HG02884 (cell line): ENCODE measurements around the gene PXMP4.

Experiments
- ATAC-seq: cut with Tn5 transposase; IDR thresholded peaks from one replicate; pipeline ENCODE4 v1.9.1; 2021; ENCODE audit warnings: mild to moderate bottlenecking, moderate library complexity; ENCODE audit not compliant: unreplicated experiment

Gene PXMP4

DNA sequence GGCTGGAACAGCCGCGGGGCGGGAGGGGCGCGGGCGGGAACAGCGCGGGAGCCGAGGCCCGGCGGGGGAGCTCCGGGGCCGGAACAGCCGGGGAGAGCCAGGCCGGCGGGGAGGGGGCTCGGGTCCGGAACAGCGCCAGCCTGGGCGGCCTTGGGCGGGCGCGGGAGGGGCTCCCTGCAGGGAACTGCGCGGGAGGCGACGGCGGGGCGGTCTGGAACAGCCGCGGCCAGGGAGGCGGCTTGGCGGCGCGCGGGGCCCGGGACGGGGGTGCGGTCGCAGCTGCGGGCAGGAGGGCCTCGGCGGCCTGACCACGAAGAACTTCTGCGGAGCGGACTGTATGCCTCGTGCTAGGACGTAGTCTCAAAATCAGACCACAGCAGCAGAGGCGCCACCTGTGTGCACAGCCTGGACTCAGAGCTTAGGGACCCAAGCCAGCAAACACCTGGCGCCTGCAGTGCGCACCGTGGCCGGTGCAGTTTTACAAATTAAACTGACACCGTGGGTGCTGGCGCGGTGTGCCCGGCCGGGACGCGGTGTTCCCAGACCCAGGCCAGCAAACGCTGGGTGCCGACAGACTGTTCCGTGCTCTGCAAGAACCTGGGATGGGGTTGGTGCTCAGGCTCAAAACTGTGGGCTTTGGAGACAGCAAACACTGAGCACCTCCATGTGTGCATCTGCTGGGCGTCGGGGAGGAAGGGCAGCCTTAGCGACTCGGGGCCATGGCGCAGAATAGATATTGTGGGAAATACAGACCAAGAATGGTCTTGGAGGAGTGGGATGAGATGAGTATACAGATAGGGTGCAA lies 12.3 kb upstream of the PXMP4 start:
- ATAC-seq, result peak; percentile 47

DNA sequence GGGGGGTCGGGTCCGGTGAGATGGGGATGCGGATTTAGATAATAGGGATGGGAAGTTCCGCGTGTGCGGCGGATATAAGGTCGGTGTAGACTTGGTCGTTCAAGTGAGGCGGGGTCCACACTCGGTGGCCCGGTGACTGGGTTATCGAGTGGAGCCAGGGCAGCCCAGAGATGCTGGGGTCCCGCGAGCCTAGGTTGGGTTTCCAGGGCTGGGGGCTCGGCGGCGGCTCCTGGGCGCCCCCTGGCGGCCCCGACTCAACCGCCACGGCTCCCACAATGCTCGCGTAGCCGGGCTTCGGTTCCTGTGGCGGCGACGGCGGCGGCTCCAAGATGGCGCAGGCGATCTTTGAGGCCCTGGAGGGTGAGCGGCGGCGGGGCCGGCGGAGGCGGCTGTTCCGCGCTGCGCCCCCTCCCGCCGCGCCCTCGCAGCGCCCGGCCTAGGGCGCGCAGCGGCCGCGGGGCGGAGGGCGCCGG lies 11.6 kb upstream of the PXMP4 start, which contains the start of gene ZNF341:
TSS of gene ZNF341 (plus strand) at position 304 of the 473 bp plus-strand sequence. CDS start at position 330, 26 bp downstream.
- peak; percentile 72 for ATAC-seq

DNA sequence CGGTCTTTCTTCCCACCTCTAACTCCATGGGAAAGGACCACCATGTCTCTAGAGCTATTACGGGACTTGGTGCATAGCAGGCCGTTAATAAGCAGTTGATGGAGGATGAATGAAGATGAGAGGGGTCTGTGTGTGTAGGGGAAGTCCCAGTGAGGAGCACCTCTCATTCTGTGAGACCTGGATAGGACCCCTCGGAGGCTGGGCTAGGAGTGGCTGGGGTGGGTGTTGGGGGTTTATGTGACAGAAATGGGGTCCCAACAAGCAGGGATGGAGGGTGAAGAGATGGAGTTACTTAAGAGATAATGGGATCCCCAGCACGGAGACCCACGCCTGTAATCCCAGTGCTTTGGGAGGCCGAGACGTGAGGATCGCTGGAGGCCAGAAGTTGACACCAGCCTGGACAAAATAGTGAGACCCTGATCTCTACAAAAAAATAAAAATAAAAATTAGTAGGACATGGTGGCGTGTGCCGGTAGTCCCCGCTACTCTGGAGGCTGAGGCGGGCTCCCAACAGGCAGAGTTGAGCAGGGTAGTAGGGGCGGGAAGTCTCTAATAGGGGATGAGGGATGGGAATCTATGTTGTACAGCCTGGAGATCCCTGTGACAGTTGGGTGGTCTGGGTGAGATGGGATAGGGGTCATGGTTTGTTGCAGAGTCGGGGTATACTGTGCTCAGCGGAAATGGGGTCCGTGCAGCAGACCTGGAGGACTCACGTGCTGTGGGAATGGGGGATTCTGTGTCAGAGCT lies 11.0 kb upstream of the PXMP4 start:
- ATAC-seq, result no peak

DNA sequence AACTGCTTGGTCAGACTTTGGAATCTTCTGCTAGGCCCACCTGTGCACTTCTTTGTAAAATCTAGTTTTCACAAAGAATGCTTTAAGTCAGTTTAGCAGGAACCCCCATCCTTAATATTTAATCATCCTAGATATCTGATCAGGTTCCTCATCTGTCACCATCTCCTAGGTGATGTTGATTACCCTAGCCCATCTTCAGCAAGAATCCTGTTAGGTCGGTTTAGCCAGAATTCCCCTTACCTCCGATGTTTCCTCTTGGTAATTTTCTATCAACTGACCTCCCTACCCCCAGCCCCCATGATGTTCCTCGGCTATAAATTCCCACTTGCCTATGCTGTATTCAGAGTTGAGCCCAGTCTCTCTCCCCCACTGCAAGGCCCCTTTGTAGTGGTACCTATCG lies 9.0 kb upstream of the PXMP4 start:
- no peak for ATAC-seq

DNA sequence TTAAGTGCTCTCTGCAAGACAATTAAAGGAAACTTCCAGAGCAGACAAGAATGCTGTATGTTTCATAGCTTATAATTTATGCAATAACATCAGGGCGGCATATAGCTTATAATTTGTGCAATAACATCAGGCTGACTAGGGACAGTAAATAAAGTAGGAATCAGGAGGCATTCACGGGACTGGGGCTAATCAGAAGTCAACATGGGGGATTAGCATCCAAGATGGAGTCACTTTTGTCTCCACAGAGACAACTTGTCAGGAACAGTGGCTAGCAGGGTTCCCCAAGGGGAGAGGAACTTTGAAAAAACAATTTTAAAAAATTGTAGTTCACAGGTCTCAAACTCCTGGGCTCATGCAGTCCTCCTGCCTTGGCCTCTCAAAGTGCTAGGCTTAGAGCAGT lies 8.4 kb upstream of the PXMP4 start:
- no peak for ATAC-seq

DNA sequence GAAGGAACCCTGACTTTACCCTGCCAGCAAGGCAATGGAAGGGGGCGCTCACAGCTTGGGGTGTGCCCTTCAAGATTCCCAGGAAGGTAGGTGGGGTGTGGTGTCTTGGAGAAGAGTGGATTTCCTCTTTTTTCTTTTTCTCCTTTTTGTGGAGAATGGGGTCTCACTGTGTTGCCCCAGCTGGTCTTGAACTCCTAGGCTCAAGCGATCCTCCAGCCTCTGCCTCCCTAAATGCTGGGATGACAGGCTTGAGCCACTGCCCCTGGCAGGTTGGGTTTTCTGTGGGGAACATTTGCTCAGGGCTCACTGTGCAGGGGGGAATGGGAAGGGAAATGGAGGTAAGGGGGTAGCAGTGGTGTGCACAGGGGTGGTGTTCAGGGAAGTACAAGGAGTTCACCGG lies 7.7 kb upstream of the PXMP4 start:
- ATAC-seq, result no peak

DNA sequence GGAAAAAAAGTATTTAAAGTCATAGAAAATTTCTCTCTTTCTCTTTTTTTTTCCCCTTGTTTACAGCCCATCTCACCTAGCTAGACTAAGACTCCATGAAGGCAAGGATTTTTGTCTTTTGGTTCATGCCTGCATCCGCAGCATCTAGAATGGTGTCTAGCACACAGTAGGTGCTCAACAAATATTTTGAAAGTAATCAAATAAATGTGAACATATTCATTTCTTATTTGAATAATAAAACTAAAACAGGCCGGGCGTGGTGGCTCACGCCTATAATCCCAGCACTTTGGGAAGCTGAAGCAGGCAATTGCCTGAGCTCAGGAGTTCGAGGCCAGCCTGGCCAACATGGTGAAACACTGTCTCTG lies 7.0 kb upstream of the PXMP4 start:
- ATAC-seq, result no peak

DNA sequence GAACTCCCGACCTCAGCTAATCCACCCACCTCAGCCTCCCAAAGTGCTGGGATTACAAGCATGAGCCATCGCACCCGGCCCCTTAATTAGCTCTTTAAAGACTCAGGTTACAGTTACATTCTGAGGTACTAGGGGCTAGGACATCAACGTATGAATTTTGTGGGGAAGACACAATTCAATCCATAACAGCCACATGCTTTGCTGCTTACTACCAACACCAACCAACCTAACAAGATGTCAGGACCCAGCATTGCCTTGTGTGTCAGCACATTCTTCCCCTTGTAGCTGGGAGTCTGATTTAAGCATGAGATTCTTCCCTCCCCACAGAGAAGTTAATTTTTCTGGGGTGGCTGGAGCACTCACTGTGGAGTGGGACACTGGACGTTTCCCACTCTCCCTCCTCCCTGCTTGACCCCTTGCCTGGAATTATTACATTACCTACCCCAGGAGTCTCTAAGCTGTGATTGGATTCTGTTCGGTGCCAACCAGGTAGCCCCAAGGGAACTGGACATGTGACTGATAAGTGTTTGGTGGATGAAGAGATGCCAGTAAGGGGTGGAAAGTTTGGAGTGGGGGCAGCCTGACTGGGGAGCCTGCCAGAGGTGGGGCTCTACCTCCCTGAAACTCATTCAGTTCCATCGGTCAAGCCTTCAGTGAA lies 5.6 kb upstream of the PXMP4 start:
- ATAC-seq, result no peak

DNA sequence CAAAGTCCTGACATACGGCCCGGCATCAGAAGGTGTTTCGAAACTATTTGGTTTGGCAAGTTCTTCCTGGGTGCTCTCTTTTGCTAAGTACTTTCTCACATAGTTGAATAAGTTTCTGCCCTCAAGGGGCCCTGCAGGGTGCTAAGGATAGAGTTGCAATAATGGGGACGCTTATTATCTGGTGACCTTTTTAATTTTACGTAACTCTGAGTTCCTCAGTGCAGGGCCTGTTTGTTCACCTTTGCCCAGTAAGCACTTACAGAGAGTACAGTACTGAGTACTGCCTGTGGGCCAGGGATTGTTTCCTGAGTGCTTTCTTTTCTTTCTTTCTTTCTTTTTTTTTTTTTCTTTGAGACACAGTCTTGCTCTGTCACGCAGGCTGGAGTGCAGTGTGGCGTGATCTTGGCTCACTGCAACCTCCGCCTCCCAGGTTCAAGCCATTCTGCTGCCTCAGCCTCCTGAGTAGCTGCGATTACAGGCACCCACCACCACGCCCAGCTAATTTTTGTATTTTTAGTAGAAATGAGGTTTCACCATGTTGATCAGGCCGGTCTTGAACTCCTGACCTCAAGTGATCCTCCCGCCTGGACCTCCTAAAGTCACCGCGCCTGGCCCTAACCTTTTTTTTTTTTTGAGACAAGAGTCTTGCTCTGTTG lies 4.5 kb upstream of the PXMP4 start:
- no peak for ATAC-seq

DNA sequence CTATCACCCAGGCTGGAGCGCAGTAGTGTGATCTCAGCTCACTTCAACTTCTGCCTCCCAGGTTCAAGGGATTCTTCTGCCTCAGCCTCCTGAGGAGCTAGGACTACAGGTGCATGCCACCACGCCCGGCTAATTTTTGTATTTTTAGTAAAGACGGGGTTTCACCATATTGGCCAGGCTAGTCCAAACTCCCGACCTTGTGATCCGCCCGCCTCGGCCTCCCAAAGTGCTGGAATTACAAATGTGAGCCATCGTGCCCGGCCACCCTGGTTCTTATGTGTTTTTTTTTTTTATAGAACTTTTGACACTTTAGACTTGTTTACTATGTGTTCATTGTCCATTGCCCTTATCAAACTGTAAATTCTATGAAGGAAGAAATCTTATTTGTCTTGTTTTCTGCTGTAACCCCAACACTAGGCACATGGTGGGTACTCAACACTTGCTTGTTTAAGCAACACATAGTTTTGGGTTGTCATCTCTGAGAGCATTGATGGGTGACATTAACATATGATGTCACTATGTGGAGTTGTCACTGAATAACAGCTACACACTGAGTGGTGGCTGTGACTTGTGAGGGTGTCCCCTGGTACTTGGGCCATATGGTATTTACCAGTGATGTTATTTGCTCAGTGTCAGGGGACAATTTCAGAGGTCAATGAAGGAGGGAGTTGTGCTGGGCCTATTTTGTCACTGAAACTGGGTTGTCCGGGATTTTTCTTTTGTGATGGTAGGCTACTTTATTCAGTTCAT lies 1.5 kb upstream of the PXMP4 start:
- no peak for ATAC-seq

DNA sequence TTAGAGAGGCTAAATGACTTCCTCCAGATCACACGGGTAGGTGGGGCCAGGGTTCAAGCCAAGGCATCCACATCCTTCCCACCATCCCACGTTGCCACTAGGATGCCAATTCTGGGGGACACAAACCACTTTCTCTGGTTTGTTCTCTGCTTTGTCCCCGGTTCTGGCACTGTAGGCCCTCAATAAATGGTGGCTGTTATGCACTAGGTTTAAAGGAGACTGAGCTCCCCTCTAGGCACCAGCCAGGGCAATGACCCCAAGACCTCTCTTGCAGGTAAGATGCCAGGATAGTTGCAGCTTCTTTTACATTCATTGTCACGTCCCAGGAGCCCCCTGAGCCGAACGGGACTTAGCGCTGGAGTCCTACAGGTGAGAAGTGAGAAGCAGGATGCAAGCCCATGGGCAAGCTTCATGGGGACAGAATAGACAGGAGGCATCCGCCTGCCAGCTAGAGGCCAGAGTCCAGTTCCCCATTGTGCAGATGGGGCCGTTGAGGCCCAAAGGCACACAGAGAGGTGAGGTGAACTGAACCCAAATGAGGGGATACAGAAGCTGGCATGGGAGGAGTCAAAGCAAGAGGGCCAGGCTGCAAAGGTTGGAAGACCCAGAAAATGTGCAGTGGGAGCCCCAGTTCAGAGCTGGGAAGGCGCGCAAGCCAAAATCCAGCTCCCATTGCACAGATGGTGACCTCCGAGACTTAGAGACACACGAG lies 677 bp downstream of the PXMP4 start:
- no peak for ATAC-seq

DNA sequence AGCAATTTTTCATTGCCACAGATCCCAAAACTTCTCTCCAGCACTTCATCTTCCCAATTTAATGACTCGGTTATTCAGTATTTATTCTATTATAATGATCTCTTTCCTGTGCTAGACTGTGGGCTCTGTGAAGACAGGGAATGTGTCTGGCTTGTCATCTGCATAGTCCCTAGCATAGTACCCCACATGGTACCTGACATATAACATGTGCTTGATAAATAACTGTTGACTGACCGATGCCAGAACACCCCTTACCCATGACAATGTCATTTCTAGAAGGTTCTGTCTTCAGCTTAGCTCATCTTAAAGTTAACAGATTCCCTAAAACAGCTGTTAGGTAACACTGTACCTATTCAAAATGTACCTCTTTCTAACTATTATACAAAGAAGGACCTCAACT lies 3.6 kb downstream of the PXMP4 start:
- ATAC-seq, result no peak

DNA sequence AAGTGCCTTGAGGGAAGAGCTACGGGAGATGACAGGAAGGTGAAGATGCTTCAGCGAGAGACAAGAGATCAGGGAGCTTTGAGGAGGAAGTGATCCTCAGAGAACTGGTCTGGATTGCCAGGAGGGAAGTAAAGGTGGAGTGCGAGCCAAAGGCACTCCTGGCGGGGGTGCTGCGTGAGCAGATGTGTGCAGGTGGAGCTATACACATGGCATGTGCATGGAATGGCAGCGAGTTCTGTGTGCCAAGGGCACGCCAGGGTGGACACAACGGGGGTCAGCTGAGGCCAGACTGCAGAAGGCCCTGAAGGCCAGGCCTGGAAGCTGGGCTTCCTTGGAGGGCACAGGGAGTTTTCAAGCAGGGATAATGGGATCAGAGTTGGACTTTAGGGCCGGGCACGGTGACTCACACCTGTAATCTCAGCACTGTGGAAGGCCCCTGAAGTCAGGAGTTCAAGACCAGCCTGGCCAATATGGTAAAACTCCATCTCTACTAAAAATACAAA lies 6.2 kb downstream of the PXMP4 start:
- ATAC-seq, result no peak

DNA sequence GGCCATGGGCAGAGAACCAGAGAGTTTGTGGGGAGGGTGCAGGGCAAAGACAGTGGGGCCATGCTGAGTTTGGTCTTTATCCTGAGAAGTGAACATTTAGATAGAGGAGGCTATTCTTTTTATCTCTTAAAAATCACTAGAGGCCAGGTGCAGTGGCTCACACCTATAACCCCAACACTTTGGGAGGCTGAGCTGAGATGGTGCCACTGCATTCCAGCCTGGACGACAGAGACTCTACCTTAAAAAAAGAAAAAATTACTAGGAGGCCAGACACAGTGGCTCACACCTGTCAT lies 8.7 kb downstream of the PXMP4 start:
- no peak for ATAC-seq

DNA sequence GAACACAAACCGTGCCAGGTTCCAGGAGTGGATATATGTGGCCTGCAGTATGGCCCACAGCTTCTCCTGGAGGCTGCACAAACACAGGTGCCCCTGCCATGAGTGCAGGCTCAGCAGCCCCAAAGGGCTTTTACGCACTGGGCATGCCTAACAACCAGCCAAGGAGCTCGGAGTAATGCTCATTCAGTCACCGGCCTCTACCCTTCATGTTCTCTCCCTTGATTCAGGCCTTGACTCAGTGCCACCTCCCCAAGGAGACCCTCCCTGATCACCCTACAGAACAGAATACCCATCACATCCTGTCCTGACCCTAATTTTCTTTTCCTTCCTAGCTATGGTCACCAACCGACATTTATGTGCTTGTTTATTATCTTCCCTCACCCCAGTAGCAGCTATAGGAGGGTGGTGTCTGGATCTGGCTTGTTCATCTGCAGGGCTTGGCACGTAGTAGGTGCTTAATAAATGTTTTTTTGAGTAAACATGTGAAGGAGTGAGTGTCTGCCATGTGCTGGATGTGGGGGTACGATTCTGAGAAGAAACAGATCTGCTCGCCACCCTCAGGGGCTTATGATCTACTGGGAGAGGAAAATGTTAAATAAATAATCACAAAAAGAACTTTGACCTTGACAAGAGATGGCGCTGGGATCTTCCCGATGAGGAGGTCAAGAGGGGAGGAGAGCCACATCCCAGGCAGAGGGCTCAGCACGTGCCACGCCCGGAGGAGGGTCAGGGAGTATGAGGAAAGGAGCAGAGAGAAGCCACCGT lies 9.2 kb downstream of the PXMP4 start:
- ATAC-seq, result no peak

DNA sequence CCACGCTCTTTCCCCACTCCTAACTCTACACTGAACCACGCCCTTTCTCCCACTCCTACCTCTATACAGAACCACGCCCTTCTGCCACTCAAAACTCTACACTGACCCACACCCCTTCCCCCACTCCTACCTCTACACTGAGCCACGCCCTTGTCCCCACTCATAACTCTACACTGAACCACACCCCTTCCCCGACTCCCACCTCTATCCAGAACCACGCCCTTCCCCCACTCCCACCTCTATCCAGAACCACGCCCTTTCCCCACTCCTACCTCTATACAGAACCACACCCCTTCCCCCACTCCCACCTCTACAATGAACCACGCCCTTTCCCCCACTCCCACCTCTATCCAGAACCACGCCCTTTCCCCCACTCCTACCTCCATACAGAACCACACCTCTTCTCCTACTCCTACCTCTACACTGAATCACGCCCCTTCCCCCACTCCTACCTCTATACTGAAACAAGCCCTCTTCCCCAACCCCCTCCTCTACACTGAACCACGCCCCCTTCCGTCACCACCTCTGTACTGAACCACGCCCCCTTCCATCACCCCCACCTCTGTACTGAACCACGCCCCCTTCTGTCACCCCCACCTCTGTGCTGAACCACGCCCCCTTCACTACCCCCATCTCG lies 10.1 kb downstream of the PXMP4 start:
- ATAC-seq, result no peak

DNA sequence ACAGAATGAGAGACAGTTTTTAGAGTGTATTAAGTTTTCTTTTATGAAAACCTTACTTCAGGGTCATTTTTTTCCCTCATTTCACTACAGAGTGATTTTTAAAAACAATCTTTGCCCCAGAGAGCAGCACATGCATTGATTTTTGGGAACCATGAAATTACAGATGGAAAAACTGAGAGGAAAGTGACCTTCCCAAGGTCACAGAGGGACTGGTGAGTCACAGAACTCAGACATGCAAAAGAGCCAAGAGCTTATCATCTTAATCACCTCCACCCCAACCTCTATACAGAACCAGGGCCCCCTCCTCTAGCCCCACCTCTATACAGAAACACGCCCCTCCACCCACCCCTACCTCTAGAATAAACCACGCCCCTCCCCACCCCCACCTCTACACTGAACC lies 10.7 kb downstream of the PXMP4 start:
- ATAC-seq, result no peak

DNA sequence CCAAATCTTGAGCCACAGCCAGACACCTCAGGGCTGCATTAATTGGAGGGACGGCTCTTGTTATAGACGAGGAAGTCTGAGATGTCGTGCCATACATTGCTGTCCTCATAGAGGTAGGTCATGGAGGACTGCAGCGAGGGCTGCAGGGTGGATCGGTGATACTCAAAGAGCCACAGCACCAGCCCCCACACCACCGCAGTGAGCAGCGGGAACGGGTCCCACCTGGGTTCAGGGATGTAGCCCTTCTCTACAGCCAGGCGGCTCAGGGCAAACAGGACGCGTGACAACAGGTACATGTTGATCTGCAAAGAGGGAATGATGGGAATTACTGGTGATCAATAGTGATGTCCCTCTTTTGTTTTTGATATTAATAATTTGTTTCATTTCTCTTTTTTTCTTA lies 12.4 kb downstream of the PXMP4 start:
- ATAC-seq, result no peak
